Cardiac muscle cell (in vitro differentiated cells and primary cell): ENCODE measurements around the gene LYVE1. TPM values are rescaled to one million over a fixed set of nuclear protein-coding genes. Genes with fewer than 3 reads are reported as not detected.
"Not testable (repeated sequence)": the region's sequence is repeated elsewhere in the genome, so short reads cannot be mapped to it uniquely, and the experiment has no call there.

Experiments used
- DNase-seq, 2 donors: peaks; one replicate each; pipeline versions ENCODE4 v3.0.0 to v3.0.0-alpha.2; 2010 to 2017; ENCODE audit warnings: low read depth in 1 of 2, low spot score in 1 of 2
- H3K27ac ChIP-seq: fragments of 200-600 bp; sonication (generic); 2 replicates; pipeline ENCODE4 v1.5.1; 2016
- H3K27me3 ChIP-seq: fragments of 200-600 bp; sonication (generic); 2 replicates; pipeline ENCODE4 v1.6.0; 2016; ENCODE audit warnings: control low read depth
- H3K36me3 ChIP-seq: fragments of 200-600 bp; sonication (generic); 2 replicates; pipeline ENCODE4 v1.5.1; 2016; ENCODE audit warnings: control low read depth
- H3K4me1 ChIP-seq: fragments of 200-600 bp; sonication (generic); 2 replicates; pipeline ENCODE4 v1.8.1; 2017; ENCODE audit warnings: low read depth, mild to moderate bottlenecking, mixed run types
- H3K4me3 ChIP-seq: fragments of 200-600 bp; sonication (generic); 2 replicates; pipeline ENCODE4 v1.5.1; 2016; ENCODE audit warnings: mild to moderate bottlenecking
- H3K9me3 ChIP-seq: fragments of 200-600 bp; sonication (generic); 2 replicates; pipeline ENCODE4 v1.5.1; 2017; ENCODE audit warnings: low read depth, mild to moderate bottlenecking, control low read depth
- CTCF ChIP-seq: IDR thresholded peaks from 2 replicates; pipeline ENCODE4 v1.5.1; 2012; ENCODE audit warnings: low read depth, mild to moderate bottlenecking, low read length
- polyA plus RNA-seq: library from polyadenylated mRNA; unstranded; fragments of >200 nt; fragmentation: Nextera tagmentation; extraction: Ambion mirVana; gene quantifications from 2 replicates; pipeline ENCODE4 v1.2.1, GENCODE V29; 2016
- total RNA-seq: library from RNA; depleted of rRNA; stranded (reverse); fragments of >200 nt; gene quantifications from 2 replicates; pipeline ENCODE4 v1.2.3, GENCODE V29; 2016

LYVE1 gene
- total and polyA plus RNA-seq, 2 experiments from 2014 or later = not detected

DNA sequence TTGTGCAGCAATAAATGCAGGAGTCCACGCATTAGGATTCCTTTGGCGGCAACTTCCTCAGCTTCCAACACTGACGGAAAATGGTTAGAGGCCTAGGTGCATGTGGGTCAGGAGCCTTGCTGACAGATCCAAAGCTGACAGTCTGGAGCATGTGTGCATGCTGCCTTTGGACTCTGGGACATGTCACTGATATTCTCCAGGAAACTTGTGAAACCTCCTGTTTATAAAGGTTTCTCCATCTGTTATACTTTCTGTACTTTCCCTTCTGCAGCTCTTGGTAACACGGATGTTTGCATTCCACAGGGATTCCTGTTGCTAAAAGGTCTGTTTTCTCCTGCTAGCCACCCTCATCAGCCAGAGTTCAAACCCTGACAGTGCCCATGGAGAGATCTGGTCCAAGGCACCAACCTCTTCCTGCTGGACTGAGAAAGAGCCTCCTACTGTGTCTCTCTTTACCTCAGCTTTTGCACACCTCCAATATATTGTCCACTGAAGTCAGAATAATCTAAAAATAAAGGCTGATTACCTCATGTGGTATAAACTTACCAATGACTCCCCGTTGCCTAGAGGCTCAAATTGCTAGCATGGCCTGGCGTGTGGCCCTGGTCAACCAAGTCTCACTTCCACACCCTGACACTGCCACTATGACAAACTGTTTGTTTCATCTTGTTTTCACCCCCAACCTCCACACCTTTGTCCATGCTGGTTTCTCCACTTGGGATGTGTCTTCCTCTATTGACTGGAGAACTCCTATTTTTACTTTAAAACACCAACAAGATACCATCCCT, 31.1 kb upstream of the LYVE1 start:
- TF ChIP-seq CTCF = no peak
- H3K36me3 ChIP-seq = no peaks in the 10 kb centered on the region
- no peak overlapping the region for H3K27ac ChIP-seq
- no peaks in the 10 kb centered on the region for H3K4me1 ChIP-seq
- peak in 1 of 2 donors; percentile 43 for DNase-seq
- no peak overlapping the region for H3K4me3 ChIP-seq
- no peaks in the 10 kb centered on the region for H3K9me3 ChIP-seq
- H3K27me3 ChIP-seq = no peaks in the 10 kb centered on the region

GRCh38 chr11:10598816-10599215, 30.4 kb upstream of the LYVE1 start:
- Histone ChIP-seq H3K36me3 (no peaks in the 10 kb centered on the region), H3K4me3 (no peak overlapping the region), H3K27ac (no peak overlapping the region), H3K9me3 (no peaks in the 10 kb centered on the region), H3K27me3 (no peaks in the 10 kb centered on the region), H3K4me1 (no peaks in the 10 kb centered on the region)
- DNase-seq = no peak
- TF ChIP-seq CTCF = no peak

DNA sequence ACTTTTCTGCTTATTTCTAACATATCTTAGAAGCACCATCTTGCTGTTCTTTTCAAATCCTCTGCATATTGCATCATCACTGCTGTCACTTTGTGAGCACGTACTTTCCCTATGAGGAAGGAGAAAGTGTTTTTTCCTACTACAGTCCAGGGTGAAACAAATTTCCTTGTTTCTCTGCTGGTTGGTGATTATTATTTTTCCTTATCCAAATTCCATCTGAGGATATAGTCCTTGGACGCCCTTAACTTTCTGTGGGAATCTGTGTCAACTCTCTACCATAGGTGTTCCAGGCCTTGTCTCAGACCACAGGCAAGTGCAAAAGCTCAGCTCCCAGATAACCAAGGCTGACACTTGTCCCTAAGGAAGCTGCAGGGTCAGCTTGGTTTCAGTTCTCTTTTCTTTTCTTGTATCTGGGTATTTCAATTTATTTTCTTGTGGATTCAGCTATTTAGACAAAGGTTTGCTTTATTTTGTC, 29.4 kb upstream of the LYVE1 start:
- Histone ChIP-seq H3K27ac (no peak overlapping the region), H3K36me3 (no peaks in the 10 kb centered on the region), H3K27me3 (no peaks in the 10 kb centered on the region), H3K4me1 (no peaks in the 10 kb centered on the region), H3K4me3 (no peak overlapping the region), H3K9me3 (no peaks in the 10 kb centered on the region)
- no peak for TF ChIP-seq CTCF
- DNase-seq = peak in 1 of 2 donors; percentile 60

DNA sequence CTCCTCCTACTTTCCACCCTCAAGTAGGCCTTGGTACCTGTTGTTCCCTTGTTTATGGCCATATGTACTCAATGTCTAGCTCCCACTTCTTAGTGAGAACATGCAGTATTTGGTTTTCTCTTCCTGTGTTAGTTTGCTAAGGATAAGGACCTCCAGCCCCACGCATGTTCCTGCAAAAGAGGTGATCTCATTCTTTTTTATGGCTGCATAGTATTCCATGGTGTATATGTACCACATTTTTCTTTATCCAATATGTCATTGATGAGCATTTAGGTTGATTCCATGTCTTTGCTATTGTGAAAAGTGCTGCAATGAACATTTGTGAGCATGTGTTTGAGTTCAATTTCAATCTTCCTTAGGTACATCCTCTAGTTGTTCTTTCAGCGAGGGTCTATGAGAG, 27.4 kb upstream of the LYVE1 start:
- not testable (repeated sequence) for H3K27me3 ChIP-seq, H3K36me3 ChIP-seq, DNase-seq, H3K27ac ChIP-seq, H3K9me3 ChIP-seq, H3K4me1 ChIP-seq, H3K4me3 ChIP-seq

GRCh38 chr11:10594407-10594806, 25.9 kb upstream of the LYVE1 start:
- H3K27me3 ChIP-seq = no peaks in the 10 kb centered on the region
- H3K4me3 ChIP-seq = no peak overlapping the region
- no peaks in the 10 kb centered on the region for H3K36me3 ChIP-seq
- no peaks in the 10 kb centered on the region for H3K9me3 ChIP-seq
- H3K27ac ChIP-seq = no peak overlapping the region
- no peaks in the 10 kb centered on the region for H3K4me1 ChIP-seq
- no peak for TF ChIP-seq CTCF
- DNase-seq = no peak

DNA sequence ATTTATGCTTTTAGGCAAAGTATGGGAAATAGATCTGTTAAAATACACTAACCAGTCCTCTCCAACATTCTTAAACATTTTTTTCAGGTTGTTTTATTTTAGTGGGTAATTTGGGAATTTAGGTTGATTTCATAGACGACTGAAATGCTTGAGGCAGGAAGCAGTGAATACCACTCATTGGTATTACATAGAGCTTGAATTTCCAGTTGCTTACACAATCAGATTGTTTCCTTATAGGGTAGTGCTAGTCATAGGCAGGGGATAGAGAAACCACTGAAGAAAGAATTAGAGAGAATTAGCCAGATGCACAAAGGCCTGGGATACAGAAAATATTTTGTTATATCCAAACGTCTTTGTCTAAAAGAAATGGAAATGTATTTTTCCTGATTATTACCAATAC, 23.9 kb upstream of the LYVE1 start:
- no peaks in the 10 kb centered on the region for H3K36me3 ChIP-seq
- DNase-seq = peak in 1 of 2 donors; percentile 92
- no peaks in the 10 kb centered on the region for H3K27me3 ChIP-seq
- H3K27ac ChIP-seq = no peak overlapping the region
- H3K4me1 ChIP-seq = no peaks in the 10 kb centered on the region
- H3K9me3 ChIP-seq = no peaks in the 10 kb centered on the region
- TF ChIP-seq CTCF = no peak
- no peak overlapping the region for H3K4me3 ChIP-seq
